Measurements from ENCODE around the gene TSHR.
"Not testable (repeated sequence)": the region's sequence is repeated elsewhere in the genome, so short reads cannot be mapped to it uniquely, and the experiment has no call there.

Gene TSHR

DNA sequence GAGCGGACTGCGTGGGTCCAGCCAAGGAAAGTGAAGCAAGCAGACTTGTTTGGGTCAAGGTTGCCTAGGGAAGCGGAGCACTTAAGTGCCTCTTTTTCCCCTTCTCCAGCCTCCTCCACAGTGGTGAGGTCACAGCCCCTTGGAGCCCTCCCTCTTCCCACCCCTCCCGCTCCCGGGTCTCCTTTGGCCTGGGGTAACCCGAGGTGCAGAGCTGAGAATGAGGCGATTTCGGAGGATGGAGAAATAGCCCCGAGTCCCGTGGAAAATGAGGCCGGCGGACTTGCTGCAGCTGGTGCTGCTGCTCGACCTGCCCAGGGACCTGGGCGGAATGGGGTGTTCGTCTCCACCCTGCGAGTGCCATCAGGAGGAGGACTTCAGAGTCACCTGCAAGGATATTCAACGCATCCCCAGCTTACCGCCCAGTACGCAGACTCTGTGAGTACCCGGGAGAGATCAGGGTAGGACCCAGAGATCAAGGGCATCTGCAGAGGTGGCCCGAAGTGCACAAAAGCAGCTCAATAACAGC lies at the start of gene TSHR:
Gene TSHR, plus strand, starts transcription at position 206 of the 526 bp plus-strand sequence. Its CDS starts 60 bp downstream, at position 266.
- DNase-seq (ENCODE audit: low spot score): peak; percentile 8

DNA sequence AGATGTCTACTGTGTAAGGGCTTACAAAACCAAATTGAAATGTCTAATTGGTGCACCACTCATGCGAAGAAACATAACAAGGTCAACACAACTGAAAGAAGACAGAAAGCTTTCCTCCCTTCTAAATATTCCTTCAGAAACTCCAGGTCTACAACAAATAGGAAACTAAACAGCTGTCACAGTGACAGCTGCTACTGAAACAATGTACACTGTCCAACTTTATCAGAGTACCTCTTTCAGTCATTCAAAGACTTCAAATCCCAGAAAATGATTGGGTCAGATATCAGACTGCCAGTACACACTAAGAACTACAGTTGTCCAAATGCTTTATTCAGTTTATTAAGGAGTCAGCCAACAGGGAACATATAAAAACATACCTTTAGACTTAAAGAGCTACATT lies 49.1 kb upstream of the TSHR start:
- no peak for DNase-seq (ENCODE audit: low spot score)

DNA sequence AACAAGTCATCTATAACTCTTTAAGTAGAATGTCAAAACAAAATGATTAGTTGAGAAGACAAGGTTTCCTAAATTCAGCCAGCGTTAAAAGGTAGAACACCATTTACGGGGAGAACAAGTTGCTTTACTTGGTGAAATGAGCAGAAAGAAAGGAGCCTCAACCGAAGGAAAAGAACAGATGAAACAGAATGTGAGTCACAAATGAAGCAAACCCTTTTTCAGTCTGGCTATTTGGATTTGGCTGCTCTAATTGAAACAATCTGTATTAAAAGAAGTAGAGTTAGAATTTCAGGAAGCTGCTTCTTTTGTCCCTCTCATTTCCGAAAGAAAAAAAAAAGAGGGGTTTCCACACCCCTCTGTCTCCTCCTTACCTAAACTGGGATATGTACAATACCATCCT lies 48.5 kb upstream of the TSHR start:
- peak; percentile 11 for DNase-seq (ENCODE audit: low spot score)

DNA sequence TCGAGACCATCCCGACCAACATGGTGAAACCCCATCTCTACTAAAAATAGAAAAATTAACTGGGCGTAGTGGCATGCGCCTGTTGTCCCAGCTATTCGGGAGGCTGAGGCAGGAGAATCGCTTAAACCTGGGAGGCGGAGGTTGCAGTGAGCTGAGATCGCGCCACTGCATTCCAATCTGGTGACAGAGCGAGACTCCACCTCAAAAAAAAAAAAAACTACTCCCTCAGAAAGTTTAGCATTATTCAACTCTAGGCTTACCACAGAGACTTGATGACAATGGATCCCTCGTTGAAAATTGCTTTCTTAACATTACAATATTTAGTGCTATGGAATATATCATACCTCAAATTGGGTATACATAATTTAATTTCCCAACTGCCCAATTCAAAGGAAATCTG lies 43.4 kb upstream of the TSHR start:
- DNase-seq (ENCODE audit: low spot score): not testable (repeated sequence)

DNA sequence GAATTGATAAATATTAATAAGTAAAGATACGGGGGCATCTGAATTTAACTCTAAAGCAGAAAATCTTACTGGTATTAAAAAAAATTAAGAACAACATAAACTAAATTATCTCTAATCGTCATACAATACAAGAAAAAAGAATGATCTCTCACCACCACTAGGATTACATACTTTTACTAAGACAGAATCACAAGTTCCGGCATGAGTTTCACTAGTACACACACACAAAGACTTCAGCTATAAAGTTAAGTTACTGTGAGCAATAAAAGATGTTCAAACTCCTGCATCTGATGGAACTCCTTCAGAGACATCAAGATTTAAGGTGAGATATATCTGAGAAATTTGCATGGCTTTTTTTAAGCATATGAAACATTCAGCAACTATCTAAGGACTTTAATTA lies 35.8 kb upstream of the TSHR start:
- no peak for DNase-seq (ENCODE audit: low spot score)

DNA sequence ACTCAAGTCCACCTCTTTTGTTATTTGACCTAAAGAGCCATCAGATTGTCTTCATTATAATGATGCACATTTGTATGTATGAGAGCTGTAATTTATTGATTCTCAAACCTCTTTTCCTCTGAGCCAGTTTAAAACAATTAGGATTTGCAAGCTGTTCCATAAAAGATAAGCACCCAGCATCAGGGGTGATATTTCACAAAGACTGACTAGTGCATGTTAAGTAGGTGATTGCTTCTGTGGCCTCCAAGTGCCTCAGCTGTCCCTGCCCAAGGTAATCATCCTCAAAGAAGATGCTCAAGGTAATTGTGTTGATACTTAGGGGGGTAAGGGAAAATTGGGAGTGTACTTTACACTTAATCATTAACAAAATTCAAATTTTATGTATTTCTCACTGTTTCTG lies 32.1 kb upstream of the TSHR start:
- no peak for DNase-seq (ENCODE audit: low spot score)

DNA sequence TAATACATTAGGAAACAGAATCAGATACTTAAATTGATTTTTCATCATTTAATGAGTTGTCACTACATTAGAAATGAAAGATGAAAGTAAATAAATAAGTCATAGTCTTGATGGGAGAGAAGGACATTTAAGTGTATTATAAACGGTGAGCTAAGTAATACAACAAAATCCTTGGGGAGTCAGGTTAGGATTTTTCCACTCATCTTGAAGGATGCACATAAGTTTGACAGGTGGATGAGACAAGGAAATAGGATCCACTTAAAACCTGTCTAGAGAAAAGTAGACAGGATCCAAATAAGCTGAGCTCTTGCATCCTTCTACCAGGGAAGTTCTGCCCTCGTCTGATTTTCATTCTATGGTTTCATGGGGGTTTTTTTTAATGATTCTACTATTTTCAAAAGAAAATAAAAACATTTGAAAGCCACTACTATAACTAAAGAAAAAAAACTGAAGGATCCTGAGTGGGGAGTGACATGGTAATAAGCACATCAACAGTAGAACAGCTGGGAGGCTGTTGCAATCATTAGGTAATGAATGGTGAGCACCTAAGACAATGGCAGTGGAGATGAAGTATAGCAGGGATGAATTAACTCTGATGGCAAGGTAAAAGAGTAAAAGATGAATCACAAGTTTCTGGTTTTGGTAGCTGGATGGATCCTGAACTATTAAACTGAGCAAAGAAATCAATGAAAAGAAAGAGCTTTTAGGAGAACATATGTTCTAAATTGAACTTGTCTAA lies 30.9 kb upstream of the TSHR start:
- no peak for DNase-seq (ENCODE audit: low spot score)

DNA sequence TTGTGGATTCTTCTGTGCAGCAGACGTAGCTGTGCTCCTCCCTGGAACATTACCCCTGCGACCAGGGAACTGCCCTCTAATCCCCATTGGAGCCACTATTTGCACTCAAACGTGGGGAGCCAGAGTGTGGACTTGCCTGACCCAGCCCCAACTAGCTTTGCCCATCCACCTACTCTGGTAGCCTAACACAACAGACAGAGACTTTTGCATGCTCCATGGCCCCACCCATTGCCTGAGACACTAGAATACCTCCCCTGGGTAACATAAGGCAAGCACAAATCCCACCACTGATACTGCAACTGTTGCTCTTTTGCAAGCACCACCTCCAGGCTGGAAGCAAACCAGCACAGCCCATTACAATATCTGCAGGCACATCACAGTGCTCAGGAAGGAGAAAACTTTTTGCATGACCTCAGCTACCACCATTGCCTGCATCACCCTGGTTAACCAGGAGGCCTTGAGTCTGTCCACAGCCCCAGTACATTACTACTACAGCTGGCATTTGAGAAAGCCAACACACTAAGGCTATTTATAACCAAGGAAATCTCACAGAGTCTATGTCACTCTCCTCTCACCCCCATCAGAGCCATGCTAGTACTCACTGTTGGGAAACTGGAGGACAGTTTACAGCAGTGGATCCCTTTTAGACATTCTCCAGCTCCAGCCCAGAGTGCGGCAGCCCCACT lies 28.9 kb upstream of the TSHR start:
- DNase-seq (ENCODE audit: low spot score): peak; percentile 53

DNA sequence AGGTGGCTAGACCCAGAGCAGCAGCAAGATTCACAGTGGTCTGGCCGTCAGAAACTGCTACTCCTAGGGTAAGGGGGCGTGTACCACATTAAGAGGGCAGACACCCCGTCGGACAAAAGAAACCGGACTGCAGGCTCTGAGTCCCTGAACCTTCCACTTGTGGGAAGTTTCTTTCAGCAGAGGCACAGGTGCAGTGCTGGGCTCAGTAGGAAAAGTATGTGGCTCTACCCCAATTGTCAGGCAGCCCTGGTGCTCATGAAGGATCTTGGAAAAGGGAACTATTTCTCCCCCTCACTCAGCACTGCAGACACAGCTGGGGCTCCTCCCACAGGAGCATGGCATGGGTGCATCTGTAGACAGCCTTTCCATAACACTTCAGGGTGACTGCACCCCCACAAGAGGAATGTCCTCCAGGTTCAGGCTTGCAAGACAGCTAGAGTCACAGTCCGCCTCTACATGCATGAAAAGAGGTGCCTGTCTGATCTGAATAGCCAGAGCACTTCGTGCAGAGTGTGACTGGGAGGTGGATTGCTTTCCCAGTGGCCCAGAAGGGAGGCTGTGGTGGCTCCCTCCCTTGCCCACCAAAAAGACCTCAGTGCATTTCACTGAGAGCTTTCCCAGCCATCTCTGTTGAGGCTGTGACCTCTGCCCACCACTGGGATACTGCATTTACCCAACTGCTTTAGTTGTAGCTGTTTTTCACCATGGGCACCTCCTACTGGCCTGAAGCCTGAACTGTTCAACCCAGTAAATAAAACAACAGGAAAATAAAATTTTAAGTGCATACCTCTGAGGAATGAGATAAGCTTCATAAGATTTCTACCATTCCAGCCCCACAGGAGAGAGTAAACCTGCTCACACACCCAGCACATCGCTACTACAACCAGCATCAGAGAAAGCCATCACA lies 28.1 kb upstream of the TSHR start:
- DNase-seq (ENCODE audit: low spot score): no peak

DNA sequence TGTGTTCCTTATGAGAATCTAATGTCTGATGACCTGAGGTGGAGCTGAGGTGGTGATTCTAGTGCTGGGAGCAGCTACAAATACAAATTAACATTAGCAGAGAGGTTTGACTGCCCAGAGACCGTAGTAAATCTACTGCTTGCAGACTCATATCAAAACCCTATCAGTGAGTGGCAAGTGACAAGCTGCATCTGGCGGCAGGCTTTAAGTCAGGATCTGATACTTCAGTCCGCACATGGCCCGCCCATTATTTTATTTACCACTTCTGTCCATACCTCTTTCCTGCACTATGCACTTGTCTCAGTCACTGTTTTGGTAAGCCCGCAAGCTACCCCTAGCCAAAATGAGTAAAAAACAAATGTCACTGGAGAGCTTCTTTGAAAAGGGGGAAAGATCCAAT lies 25.3 kb upstream of the TSHR start:
- DNase-seq (ENCODE audit: low spot score): no peak

DNA sequence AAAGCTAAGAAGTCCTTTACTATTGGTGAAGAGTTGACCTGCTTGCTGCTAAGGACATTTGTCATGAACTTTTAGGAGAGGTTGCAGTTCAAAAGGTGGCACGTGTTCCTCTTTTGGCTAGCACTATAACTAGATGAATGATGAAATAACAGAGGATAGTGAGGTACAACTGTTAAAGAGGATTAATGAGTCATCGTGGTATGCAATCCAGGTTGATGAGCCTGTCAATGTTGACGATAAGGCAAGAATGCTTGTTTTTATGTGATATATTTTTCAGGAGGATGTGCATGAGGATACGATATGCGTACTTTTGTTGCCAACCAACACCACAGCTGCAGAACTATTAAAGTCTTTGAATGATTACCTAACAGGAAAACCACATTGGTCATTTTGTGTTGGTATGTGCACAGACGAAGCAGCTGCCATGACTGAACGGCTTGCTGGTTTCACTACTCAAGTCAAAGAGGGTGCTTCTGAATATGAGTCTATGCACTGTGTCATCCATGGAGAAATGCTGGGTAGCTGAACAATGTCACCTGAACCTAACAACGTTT lies 24.5 kb upstream of the TSHR start:
- DNase-seq (ENCODE audit: low spot score): peak; percentile 28

DNA sequence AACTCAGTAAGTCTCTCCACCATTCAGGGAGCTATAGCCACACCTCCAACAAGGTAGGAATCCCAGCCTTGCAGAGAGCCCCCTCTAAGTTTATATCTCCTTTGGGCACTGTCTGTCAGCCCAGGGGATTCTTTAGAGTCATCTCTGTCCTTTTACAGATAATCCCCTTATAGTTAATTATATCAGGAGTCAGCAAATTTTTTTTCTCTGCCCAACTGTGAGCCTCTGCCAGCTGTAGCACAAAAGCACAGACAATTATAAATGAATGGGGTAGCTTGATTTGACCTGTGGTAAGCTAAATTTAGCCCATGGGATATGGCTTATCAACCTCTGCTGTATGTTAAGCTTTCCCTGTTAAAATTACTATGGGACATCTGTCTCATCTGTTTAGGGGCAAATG lies 22.1 kb upstream of the TSHR start:
- no peak for DNase-seq (ENCODE audit: low spot score)

DNA sequence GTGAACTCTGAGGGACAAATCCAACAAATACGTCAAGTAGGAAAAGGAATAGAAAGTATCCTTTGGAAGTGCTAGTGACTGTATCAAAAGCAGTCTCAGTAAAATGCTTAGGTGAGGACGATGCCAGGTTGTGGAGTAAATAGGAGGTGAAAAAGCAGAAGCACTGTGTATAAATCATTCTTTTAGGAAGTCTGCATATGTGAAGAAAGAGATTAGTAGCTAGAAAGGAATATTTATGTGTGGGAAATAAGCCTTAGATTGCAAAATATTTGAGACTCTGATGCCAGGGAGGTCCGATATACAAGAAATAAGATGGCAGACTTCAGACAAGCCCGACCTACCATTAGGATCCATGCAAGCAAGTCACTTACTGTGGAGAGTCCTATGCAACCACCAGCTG lies 21.7 kb upstream of the TSHR start:
- no peak for DNase-seq (ENCODE audit: low spot score)

DNA sequence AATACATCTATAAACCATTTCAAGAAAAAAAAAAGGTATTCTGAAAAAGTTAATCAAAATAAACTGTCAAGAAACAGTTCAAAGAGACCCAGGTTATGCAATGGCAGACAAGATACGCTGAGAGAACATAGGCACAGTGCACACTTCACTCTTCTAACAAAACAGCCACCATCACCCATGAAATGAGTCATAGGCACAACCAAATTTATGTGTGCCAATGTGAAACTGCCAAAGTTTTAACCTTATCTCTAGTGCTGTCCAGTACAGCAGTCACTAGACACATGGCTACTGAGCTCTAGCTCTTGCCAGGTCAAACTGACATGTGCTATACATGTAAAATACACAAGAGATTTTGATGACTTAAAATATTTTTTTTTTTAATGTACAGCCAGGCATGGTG lies 15.3 kb upstream of the TSHR start:
- DNase-seq (ENCODE audit: low spot score): no peak

DNA sequence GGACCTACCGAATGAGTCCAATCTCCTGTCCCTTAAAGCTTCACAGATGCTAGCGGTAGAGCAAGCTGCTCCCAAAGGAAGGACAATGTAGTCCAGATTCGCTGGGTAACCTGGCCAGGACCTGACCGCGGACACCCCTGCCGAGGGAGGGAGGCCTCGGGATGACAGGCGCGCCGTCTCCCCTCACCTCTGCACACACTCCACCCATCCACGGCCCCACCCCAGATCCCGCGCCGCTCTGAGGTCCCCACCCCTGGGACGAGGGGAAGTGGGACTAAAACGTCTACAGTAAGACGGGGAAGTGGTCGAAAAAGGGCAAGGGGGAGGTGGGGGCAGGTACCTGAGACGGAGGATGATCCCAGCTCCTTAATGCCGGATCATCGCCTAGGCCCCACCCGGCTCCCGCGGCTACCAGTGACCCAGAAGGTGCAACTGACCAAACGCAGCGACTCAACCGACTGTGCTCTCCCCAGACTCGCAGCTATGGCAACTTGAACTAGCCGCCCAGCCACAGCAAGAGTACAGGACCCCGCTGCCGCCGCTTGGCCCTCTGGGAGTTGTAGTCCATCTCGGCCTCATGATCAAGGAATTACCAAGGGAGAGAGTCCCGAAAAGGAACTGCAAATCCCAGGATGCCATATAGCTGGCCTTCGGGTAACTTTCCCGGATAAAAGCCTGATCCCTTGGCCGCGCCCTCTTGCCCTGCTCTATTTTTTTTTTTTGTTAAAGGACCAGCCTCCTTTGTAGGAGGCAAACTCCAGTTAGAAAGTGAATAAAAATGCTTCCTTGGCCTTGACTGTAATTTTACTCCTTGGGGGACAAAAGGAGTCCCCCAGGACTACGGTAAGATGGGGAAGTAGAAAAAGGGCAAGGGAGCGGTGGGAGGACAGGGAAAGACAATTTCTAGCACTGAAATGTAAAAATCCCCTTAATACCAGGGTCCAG lies 13.9 kb upstream of the TSHR start, which contains the start of gene CEP128:
Gene CEP128, minus strand, starts transcription at position 498 of the 945 bp plus-strand sequence.
- DNase-seq (ENCODE audit: low spot score): peak; percentile 92

DNA sequence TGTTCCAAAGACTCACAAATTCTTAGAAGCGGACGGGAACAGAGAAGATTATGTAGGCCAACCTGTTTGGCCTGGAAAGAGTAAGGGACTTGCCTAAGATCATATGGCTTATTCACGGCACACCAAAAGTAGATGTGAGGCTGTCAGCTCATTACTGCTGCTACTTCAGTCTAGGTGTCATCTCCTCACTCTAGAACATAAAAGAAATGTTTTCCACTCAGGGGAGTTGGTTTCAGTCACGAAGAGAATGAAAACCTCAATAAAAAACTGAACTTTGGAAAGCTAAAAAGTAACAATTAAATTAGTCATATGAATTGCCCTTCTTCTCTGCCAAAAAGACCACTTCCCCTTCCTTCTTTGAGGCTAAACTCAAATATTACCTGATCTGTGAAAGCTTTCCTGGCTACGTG lies 13.2 kb upstream of the TSHR start:
- no peak for DNase-seq (ENCODE audit: low spot score)

DNA sequence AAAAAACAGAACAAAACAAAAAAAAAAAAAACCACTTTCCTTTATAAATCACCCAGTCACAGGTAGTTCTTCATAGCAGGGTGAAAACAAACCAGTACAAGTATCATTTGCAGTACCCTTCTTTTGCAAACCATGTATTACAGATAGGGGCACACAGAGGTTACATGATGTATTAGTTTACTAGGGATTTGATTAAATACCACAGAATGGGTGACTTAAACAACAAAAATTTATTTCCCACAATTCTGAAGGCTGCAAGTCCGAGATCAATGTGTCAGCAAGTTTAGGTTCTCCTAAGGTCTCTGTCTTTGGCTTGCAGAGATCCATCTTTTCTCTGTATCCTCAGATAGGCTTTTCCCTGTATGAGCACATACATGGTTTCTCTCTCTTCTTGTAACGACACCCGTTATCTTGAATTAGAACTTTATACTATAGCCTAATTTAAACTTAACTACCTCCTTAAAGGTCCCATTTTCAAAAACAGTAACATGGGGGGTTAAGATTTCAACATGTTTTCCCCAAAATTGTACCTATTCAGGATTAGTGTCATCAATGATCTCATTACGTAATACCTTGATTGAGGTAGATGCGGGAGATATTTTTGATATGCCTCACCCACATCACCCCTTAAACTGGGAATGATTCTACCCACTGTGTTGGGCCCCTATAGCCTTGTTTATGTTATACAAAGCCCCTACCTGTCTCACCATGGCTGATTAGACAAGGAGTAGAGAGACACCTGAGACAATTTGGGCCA lies 10.4 kb upstream of the TSHR start:
- DNase-seq (ENCODE audit: low spot score): no peak

DNA sequence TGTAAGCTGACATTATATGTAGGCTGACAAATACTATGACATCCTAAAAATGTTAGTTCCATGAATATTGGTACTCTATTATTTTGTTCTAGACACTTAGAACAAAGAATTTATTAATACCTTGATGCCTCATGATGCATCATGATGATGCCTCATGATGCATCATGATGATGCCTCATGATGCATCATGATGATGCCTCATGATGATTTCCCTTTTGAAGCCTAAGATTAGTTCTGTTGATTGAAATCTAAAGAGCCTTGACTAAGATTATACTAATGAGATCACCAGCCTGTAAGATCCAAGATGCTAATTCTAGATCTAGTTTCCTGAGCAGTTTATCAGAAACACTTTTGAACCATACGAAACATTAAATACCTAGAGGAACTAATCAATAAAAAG lies 9.2 kb upstream of the TSHR start:
- DNase-seq (ENCODE audit: low spot score): no peak

DNA sequence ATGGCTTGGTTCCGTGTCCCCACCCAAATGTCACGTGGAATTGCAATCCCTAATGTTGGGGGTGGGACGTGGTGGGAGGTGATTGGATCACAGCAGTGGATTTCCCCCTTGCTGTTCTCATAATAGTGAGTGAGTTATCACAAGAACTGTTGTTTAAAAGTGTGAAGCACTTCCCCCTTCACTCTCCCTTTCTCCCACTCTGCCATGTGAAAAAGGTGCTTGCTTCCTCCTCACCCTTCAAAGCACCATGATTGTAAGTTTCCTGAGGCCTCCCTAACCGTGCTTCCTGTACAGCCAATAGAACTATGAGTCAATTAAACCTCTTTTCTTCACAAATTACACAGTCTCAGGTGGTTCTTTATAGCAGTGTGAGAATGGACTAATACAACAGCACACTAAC lies 8.6 kb upstream of the TSHR start:
- DNase-seq (ENCODE audit: low spot score): no peak

DNA sequence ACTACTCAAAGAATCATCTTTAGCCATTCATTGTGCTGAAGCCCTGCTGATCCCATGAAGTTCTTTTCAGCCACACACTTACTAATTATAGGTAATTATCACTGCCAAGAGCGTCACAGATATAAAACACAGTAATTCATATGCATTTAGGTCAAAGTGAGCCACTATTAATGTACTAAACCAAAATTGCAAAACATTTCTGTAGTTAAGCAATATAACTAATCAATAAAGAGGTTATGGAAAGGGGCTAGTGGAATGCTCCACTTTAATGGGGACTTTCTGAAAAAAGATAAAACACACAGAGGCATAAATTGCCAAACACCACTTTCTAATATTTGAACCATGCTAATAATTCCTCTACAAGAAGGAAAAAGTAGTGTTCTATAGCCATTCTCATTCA lies 7.1 kb upstream of the TSHR start:
- DNase-seq (ENCODE audit: low spot score): no peak
